H1 (cell line): ENCODE results near the gene PRPF39. TPM values are rescaled to one million over a fixed set of nuclear protein-coding genes. Genes with fewer than 3 reads are reported as not detected.

ENCODE experiments used
- CTCF ChIA-PET: fragments of 300-600 bp; sonication (Branson Sonifier 250); formaldehyde crosslinking; loops from one replicate; lab custom pipeline; 2021; ENCODE audit not compliant: partially characterized antibody; lab: Charles Lee
- POLR2A ChIA-PET: fragments of 300-600 bp; sonication (Branson Sonifier 250); formaldehyde crosslinking; loops from one replicate; lab custom pipeline; 2021; ENCODE audit warnings: inconsistent platforms; ENCODE audit not compliant: partially characterized antibody; lab: Charles Lee
- DNase-seq, 2 experiments: peaks; one replicate each; pipeline versions ENCODE4 v3.0.0 to v3.0.0-alpha.2; 2010 to 2022; ENCODE audit warnings: low spot score in 2 of 2, low read depth in 1 of 2, mixed read lengths in 1 of 2
- FAIRE-seq: peaks from 2 replicates; lab custom pipeline; 2011; peaks lifted over from hg19 to GRCh38; lab: Jason Lieb, UNC
- H2AFZ ChIP-seq: 2 replicates; pipeline ENCODE4 v1.8.1; 2012; ENCODE audit warnings: low read length, inconsistent platforms
- H2AK5ac ChIP-seq: 2 replicates; pipeline ENCODE4 v1.6.1; 2013; ENCODE audit warnings: low read depth, low read length
- H2BK120ac ChIP-seq: replicated peaks from 2 replicates; pipeline ENCODE3; 2013; ENCODE audit warnings: low read depth, low read length, inconsistent platforms
- H2BK12ac ChIP-seq: 2 replicates; pipeline ENCODE4 v1.6.1; 2013; ENCODE audit warnings: low read depth, low read length
- H2BK15ac ChIP-seq: 2 replicates; pipeline ENCODE4 v1.6.1; 2013; ENCODE audit warnings: low read length
- H2BK20ac ChIP-seq: 2 replicates; pipeline ENCODE4 v1.6.1; 2013; ENCODE audit warnings: low read length
- H2BK5ac ChIP-seq: 2 replicates; pipeline ENCODE4 v1.6.1; 2013; ENCODE audit warnings: low read depth, low read length
- H3K14ac ChIP-seq: 2 replicates; pipeline ENCODE4 v1.6.1; 2013; ENCODE audit warnings: inconsistent platforms; ENCODE audit not compliant: insufficient read length
- H3K18ac ChIP-seq: 2 replicates; pipeline ENCODE4 v1.6.1; 2013; ENCODE audit warnings: low read length; ENCODE audit errors: extremely low read depth
- H3K23ac ChIP-seq: 2 replicates; pipeline ENCODE4 v1.6.1; 2013; ENCODE audit warnings: inconsistent platforms; ENCODE audit not compliant: insufficient read length
- H3K23me2 ChIP-seq: 2 replicates; pipeline ENCODE4 v1.6.1; 2013; ENCODE audit warnings: low read depth, low read length
- H3K27ac ChIP-seq: 2 replicates; pipeline ENCODE4 v1.6.1; 2011; ENCODE audit warnings: low read depth, low read length, inconsistent platforms
- H3K27me3 ChIP-seq, 4 experiments: replicated peaks in 1 of 4; 1 replicate in 1 of 4; 2 replicates in 3 of 4; pipeline versions ENCODE4 v1.6.1 to v1.8.1; 2011 to 2013; ENCODE audit warnings: low read length in 3 of 4, mild to moderate bottlenecking in 3 of 4, inconsistent platforms in 2 of 4, mixed read lengths in 2 of 4, moderate library complexity in 1 of 4; ENCODE audit not compliant: control insufficient read depth in 3 of 4, insufficient read depth in 3 of 4; ENCODE audit errors: extremely low read depth in 1 of 4
- H3K36me3 ChIP-seq, 4 experiments: 2 replicates each; pipeline versions ENCODE4 v1.6.1 to v1.8.1; 2011 to 2013; ENCODE audit warnings: mild to moderate bottlenecking in 4 of 4, low read length in 3 of 4, moderate library complexity in 2 of 4, control low read depth in 1 of 4, inconsistent platforms in 1 of 4; ENCODE audit not compliant: insufficient read depth in 4 of 4, control insufficient read depth in 2 of 4
- H3K4ac ChIP-seq: replicated peaks from 2 replicates; pipeline ENCODE3; 2013; ENCODE audit warnings: low read length, low read depth, mixed read lengths, inconsistent platforms; ENCODE audit not compliant: insufficient read length
- H3K4me1 ChIP-seq, 4 experiments: replicated peaks in 1 of 4; 1 replicate in 1 of 4; 2 replicates in 3 of 4; pipeline versions ENCODE4 v1.6.1 to v1.8.1; 2011 to 2013; ENCODE audit warnings: low read length in 3 of 4, inconsistent platforms in 2 of 4, mixed read lengths in 1 of 4; ENCODE audit not compliant: insufficient read depth in 4 of 4, control insufficient read depth in 3 of 4
- H3K4me2 ChIP-seq, 2 experiments: 2 replicates each; pipeline versions ENCODE4 v1.6.1 to v1.8.1; 2011 to 2013; ENCODE audit warnings: low read depth in 2 of 2, low read length in 2 of 2, control low read depth in 1 of 2, inconsistent platforms in 1 of 2, mild to moderate bottlenecking in 1 of 2; ENCODE audit not compliant: insufficient read depth in 1 of 2
- H3K4me3 ChIP-seq, 4 experiments: fragments of 200-600, 300-600 bp in 1 of 4; sonication (generic), shearing (Covaris generic), sonication (Bioruptor Twin) in 1 of 4; 2 replicates each; pipeline versions ENCODE4 v1.5.1 to v1.8.1; 2011 to 2016; ENCODE audit warnings: low read length in 4 of 4, low read depth in 3 of 4, control low read depth in 2 of 4, inconsistent platforms in 2 of 4, mild to moderate bottlenecking in 2 of 4, mixed read lengths in 1 of 4, moderate library complexity in 1 of 4; ENCODE audit not compliant: insufficient read depth in 2 of 4; ENCODE audit errors: extremely low read depth in 1 of 4
- H3K56ac ChIP-seq: replicated peaks from 2 replicates; pipeline ENCODE3; 2013; ENCODE audit warnings: low read depth, mild to moderate bottlenecking, mixed read lengths, low read length, inconsistent platforms; ENCODE audit not compliant: insufficient read length
- H3K79me1 ChIP-seq: 2 replicates; pipeline ENCODE4 v1.6.1; 2013; ENCODE audit warnings: low read depth, low read length, control low read depth
- H3K79me2 ChIP-seq, 2 experiments: 2 replicates each; pipeline versions ENCODE4 v1.6.1 to v1.8.1; 2012 to 2013; ENCODE audit warnings: low read length in 2 of 2, mild to moderate bottlenecking in 2 of 2, inconsistent platforms in 1 of 2; ENCODE audit not compliant: insufficient read depth in 2 of 2, control insufficient read depth in 1 of 2
- H3K9ac ChIP-seq, 4 experiments: replicated peaks in 1 of 4; 1 replicate in 1 of 4; 2 replicates in 3 of 4; pipeline versions ENCODE4 v1.6.1 to v1.8.1; 2011 to 2013; ENCODE audit warnings: low read depth in 3 of 4, low read length in 3 of 4, control low read depth in 2 of 4, mild to moderate bottlenecking in 2 of 4, moderate library complexity in 2 of 4, inconsistent platforms in 1 of 4; ENCODE audit errors: extremely low read depth in 1 of 4
- H3K9me3 ChIP-seq, 2 experiments: 2 replicates each; pipeline versions ENCODE4 v1.6.1 to v1.8.1; 2012 to 2013; ENCODE audit warnings: mild to moderate bottlenecking in 2 of 2, moderate library complexity in 2 of 2, control low read depth in 1 of 2, inconsistent platforms in 1 of 2, low read depth in 1 of 2, low read length in 1 of 2, mixed read lengths in 1 of 2; ENCODE audit not compliant: insufficient read depth in 2 of 2
- H4K20me1 ChIP-seq, 2 experiments: replicated peaks in 1 of 2; 2 replicates each; pipeline versions ENCODE3 to v1.8.1; 2011 to 2013; ENCODE audit warnings: inconsistent platforms in 2 of 2, low read length in 2 of 2, mild to moderate bottlenecking in 1 of 2; ENCODE audit not compliant: insufficient read depth in 2 of 2, control insufficient read depth in 1 of 2
- H4K5ac ChIP-seq: 2 replicates; pipeline ENCODE4 v1.6.1; 2013; ENCODE audit warnings: low read length, low read depth, mixed read lengths, inconsistent platforms; ENCODE audit not compliant: insufficient read length
- H4K8ac ChIP-seq: 2 replicates; pipeline ENCODE4 v1.8.0; 2013; ENCODE audit warnings: mild to moderate bottlenecking, moderate library complexity, low read length, inconsistent platforms; ENCODE audit not compliant: insufficient read depth; ENCODE audit errors: extremely low read depth
- H4K91ac ChIP-seq: replicated peaks from 2 replicates; pipeline ENCODE3; 2013; ENCODE audit warnings: low read length, mixed read lengths, inconsistent platforms; ENCODE audit not compliant: insufficient read length
- EP300 ChIP-seq, 2 experiments: IDR thresholded peaks; 1 replicate in 1 of 2; 2 replicates in 1 of 2; pipeline ENCODE4 v1.6.1; 2011 to 2012; ENCODE audit warnings: low read depth in 2 of 2, low read length in 2 of 2, mild to moderate bottlenecking in 2 of 2, borderline replicate concordance in 1 of 2, inconsistent platforms in 1 of 2, moderate library complexity in 1 of 2
- FOSL1 ChIP-seq: IDR thresholded peaks from 2 replicates; pipeline ENCODE4 v1.6.1; 2011; ENCODE audit warnings: mild to moderate bottlenecking, low read depth, low read length, moderate library complexity; ENCODE audit not compliant: insufficient read depth
- GABPA ChIP-seq: IDR thresholded peaks from 2 replicates; pipeline ENCODE4 v1.6.1; 2011; ENCODE audit warnings: mild to moderate bottlenecking, low read length, moderate library complexity, borderline replicate concordance; ENCODE audit not compliant: insufficient read depth
- HDAC2 ChIP-seq, 2 experiments: fragments of 300-600 bp in 1 of 2; sonication (generic) in 1 of 2; IDR thresholded peaks; 2 replicates each; pipeline ENCODE4 v1.6.1; 2011 to 2012; ENCODE audit warnings: low read depth in 2 of 2, low read length in 2 of 2, mild to moderate bottlenecking in 2 of 2, moderate library complexity in 2 of 2, borderline replicate concordance in 1 of 2, inconsistent platforms in 1 of 2
- POLR2A ChIP-seq, 2 experiments: IDR thresholded peaks; 1 replicate in 1 of 2; 2 replicates in 1 of 2; pipeline ENCODE4 v1.6.1; 2011; ENCODE audit warnings: low read depth in 2 of 2, low read length in 2 of 2, mild to moderate bottlenecking in 2 of 2; ENCODE audit errors: control extremely low read depth in 1 of 2
- POLR2AphosphoS5 ChIP-seq: IDR thresholded peaks from 2 replicates; pipeline ENCODE4 v1.6.1; 2011; ENCODE audit warnings: low read depth, low read length
- RFX5 ChIP-seq: IDR thresholded peaks from 2 replicates; pipeline ENCODE4 v1.6.1; 2011; ENCODE audit warnings: low read depth, low read length, improper control_type of control experiment, borderline replicate concordance
- TAF1 ChIP-seq: IDR thresholded peaks from 2 replicates; pipeline ENCODE4 v1.6.1; 2011; ENCODE audit warnings: mild to moderate bottlenecking, low read depth, low read length
- YY1 ChIP-seq: IDR thresholded peaks from 2 replicates; pipeline ENCODE4 v1.6.1; 2011; ENCODE audit warnings: low read depth, mild to moderate bottlenecking, low read length
- WGBS, 2 experiments: shearing (Covaris generic) in 1 of 2; methylation state at CpG; one replicate each; pipeline versions ENCODE4 v1.1.6 to v1.1.7; 2013 to 2015; ENCODE audit warnings: low lambda C conversion rate in 2 of 2, mixed read lengths in 2 of 2, inconsistent platforms in 1 of 2, low coverage in 1 of 2, missing lambda C conversion rate in 1 of 2; ENCODE audit not compliant: insufficient replicate concordance in 2 of 2, insufficient coverage in 1 of 2, insufficient read length in 1 of 2; ENCODE audit errors: extremely low coverage in 1 of 2, missing lambda C conversion rate in 1 of 2; 5-methylcytosine and 5-hydroxymethylcytosine counted together
- polyA plus RNA-seq, 7 experiments: library from polyadenylated mRNA; depleted of rRNA in 3 of 7; stranded (reverse) in 5 of 7; unstranded in 2 of 7; fragments of >200 nt in 5 of 7; fragments of 200-250 nt in 2 of 7; gene quantifications; 1 replicate in 5 of 7; 2 replicates in 1 of 7; 4 replicates in 1 of 7; pipeline versions ENCODE4 v1.2.1 to v1.2.3, GENCODE V29; 2011 to 2013; ENCODE audit warnings: missing spikeins in 2 of 7, mixed read lengths in 2 of 7
- total RNA-seq: library from RNA; stranded (reverse); fragmentation: NEBNext Ultra II Directional; extraction: Animal tissue kit (Norgen Biotek cat#: 25700); gene quantifications from 2 replicates; pipeline ENCODE4 v1.2.1, GENCODE V29; 2021

Gene PRPF39
- total and polyA plus RNA-seq, 2 of the 8 experiments (the other 6 are each of a cell fraction or from before 2014, with no cell fraction given) = 22.4 to 43.3 TPM

DNA sequence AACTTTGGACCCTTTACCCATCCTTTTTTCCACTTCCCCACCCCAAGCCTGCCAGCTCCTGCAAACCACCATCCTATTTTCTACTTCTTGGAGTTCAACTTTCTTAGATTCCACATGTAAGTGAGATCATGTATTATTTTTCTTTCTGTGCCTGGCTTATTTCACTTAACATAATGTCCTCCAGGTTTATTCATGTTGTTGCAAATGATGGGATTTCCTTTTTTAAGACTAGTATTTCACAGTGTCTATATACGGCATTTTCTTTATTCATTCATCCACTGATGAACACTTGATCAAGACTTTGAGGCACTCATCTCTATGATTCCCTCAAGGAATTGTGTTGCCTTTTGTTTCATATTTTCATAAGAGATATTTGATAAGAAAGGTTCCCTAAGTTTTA is 5.6 kb upstream of the PRPF39 start:
- peaks cover 0 to 4% (median 1%) of the 10 kb centered on the region in 4 experiments; a peak in 3 of 7 replicates for H3K4me1 ChIP-seq
- no peak overlapping the region for H2BK20ac ChIP-seq
- no peak overlapping the region for H3K23ac ChIP-seq
- H3K4ac ChIP-seq = no peak overlapping the region
- no peak for FAIRE-seq
- H2BK12ac ChIP-seq = no peak overlapping the region
- no peak overlapping the region for H3K14ac ChIP-seq
- H3K9me3 ChIP-seq = no peaks in the 10 kb centered on the region
- no peaks in the 10 kb centered on the region for H4K20me1 ChIP-seq
- no peaks in the 10 kb centered on the region for H3K27me3 ChIP-seq
- TF ChIP-seq FOSL1 (no peak), POLR2AphosphoS5 (no peak), YY1 (no peak), HDAC2 (IDR thresholded peaks at IDR 0.05; ENCODE audit: borderline replicate concordance in 1 of 2, low read depth in 2 of 2, low read length in 2 of 2) (no peak), TAF1 (no peak), RFX5 (no peak), EP300 (IDR thresholded peaks at IDR 0.05; ENCODE audit: borderline replicate concordance in 1 of 2, low read depth in 2 of 2, low read length in 2 of 2) (no peak), GABPA (no peak), POLR2A (IDR thresholded peaks at IDR 0.05; ENCODE audit: control extremely low read depth in 1 of 2, low read depth in 2 of 2, low read length in 2 of 2) (no peak)
- no peak overlapping the region for H4K5ac ChIP-seq
- WGBS, 2 experiments = 90% methylated on average over 1 of the region's 1 CpG; no CpG with 5 or more reads in 1 of the 2 experiments
- H2AK5ac ChIP-seq = no peak overlapping the region
- no peak overlapping the region for H3K9ac ChIP-seq
- H2BK15ac ChIP-seq = no peak overlapping the region
- H2BK120ac ChIP-seq = no peak overlapping the region
- H3K79me1 ChIP-seq = no peaks in the 10 kb centered on the region
- H4K8ac ChIP-seq = no peak overlapping the region
- no peak overlapping the region for H3K56ac ChIP-seq
- H4K91ac ChIP-seq = no peak overlapping the region
- no peak overlapping the region for H3K4me2 ChIP-seq
- CTCF ChIA-PET = interaction anchor here (1.4 kb wide), 1 partner anchor 165 kb away, joined by 8 read pairs; no protein-coding TSS in a partner anchor
- POLR2A ChIA-PET = interaction anchor here (1.2 kb wide), 1 partner anchor 62 kb away, joined by 3 read pairs; no protein-coding TSS in a partner anchor
- no peak overlapping the region for H2AFZ ChIP-seq
- H2BK5ac ChIP-seq = no peak overlapping the region
- no peak overlapping the region for H3K27ac ChIP-seq
- no peak overlapping the region for H3K4me3 ChIP-seq
- DNase-seq = no peak
- no peaks in the 10 kb centered on the region; the same call in 1 of the 2 replicates for H3K23me2 ChIP-seq
- H3K36me3 ChIP-seq = peaks cover 0 to 2% (median 0%) of the 10 kb centered on the region in 4 experiments; a peak in 1 of 8 replicates
- no peaks in the 10 kb centered on the region for H3K79me2 ChIP-seq
- no peak overlapping the region for H3K18ac ChIP-seq
